ENCODE measurements around the gene SNX21.

DNA sequence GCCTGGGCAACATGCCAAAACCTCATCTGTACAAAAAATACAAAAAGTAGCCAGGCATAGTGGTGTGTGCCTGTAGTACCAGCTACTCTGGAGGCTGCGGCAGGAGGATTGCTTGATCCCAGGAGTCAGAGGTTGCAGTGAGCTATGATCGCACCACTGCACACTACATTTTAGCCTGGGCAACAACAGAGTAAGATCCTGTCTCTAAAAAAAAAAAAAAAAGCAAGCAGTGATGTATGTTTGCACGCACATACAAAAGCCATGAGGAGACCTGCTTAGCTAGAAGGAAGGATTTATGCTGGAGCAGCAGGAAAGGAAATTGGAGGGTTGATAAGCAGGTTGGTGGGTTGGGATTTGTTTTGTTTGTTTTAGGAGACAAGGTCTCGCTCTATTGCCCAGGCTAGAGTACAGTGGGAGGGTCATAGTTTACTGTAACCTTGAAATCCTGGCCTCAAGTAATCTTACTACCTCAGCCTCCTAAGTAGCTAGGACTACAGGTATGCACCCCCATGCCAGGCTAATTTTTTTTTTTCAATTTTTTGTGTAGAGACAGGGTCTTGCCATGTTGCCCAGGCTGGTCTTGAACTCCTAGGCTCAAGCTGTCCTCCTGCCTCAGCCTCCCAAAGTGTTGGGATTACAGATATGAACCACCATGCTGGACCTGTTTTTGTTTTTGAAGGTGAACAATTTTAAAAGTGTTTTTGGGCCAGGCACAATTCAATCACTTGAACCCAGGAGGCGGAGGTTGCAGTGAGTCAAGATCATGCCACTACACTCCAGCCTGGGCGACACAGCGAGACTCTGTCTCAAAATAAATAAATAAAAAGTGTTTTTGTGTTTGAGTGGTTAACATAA is 27.8 kb downstream of the SNX21 start:
- TF ChIP-seq JUND (IDR thresholded peaks at IDR 0.05; ENCODE audit: borderline replicate concordance, low read depth, low read length) (no peak), JUND (tag; IDR thresholded peaks at IDR 0.05; ENCODE audit: borderline replicate concordance, low read depth, low read length) (no peak), ZNF445 (CRISPR knock-in tag; IDR thresholded peaks at IDR 0.05; ENCODE audit: low read depth) (no peak)
